IPS-11a (cell line): ENCODE data around the gene ATP5F1E.
"Not testable (repeated sequence)": the region's sequence is repeated elsewhere in the genome, so short reads cannot be mapped to it uniquely, and the experiment has no call there.

ENCODE experiments used
- H3K4me3 ChIP-seq: one replicate; pipeline ENCODE4 v1.5.1; 2013; ENCODE audit warnings: low read depth, low read length, control low read depth

ATP5F1E gene

GRCh38 chr20:59022754-59023153 lies 9.4 kb downstream of the ATP5F1E start:
- H3K4me3 ChIP-seq, result no peak overlapping the region

DNA sequence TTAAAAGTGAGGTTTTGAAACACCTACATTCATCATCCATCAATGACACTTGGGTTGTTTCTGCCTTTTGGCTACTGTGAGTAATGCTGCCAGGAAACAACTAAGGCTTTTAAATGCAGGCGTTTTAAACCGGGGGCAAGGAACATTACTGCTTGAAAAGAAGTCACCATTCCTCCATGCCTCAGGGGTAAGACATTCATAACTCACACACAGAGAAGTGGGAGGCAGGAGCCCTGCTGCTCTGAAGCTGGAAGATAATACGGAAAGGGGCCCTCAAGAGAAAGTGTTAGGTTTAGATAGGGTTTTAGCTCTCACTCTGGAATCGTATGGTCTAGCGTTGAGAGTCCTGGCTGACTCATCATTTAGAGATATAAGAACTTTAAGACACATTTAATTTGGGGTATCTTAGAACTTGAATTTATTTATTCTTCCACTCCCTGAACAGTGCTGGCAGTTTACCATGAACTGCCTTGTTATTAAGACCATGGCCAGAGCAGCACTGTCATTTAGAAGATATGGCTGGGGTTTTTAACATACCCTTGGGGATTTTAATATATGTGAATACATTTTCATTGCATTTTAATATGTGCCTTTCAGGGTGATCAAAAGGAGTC lies 11.1 kb downstream of the ATP5F1E start:
- H3K4me3 ChIP-seq, result no peak overlapping the region

DNA sequence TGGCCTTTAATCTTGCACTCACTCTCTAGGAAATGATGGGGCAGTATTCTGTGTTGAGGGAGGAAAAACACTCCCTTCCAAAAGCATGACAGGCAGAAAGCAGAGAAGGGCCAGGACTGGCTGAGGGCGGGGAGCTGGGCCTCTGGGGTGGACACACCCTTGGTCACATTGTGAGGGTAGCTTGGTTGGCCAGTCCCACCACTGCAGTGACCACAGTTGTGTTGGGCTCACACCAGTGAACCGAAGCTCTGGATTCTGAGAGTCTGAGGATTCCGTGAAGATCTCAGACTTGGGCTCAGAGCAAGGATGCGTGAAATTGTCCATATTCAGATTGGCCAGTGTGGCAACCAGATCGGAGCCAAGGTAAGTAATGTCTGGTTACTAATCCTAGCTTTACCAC lies 12.9 kb downstream of the ATP5F1E start, which contains the start of gene TUBB1:
TSS of gene TUBB1 (plus strand) at position 213 of the 400 bp plus-strand sequence. CDS start at position 307, 94 bp downstream.
- H3K4me3 ChIP-seq, result no peak within 1 kb of the TSS

DNA sequence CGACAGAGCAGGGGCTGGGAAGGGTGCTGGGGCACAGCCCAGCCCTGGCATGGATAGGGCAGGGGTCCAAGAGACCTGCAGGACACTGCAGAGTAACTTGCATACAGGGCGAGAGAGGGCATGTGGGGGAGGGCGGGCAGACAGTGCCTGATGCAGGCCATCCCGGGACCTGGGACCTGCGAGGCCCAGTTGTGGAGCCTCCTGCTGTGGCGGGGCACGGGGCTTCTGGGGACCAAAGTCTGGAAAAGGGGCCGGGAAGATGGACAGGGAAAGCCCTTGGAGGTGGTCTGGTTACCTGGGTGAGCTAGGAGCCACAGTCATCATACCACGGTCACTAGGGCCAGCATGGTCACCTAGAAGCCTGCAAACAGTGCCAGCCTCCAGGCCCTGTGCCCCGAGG lies 13.3 kb downstream of the ATP5F1E start:
- H3K4me3 ChIP-seq, result no peak overlapping the region

DNA sequence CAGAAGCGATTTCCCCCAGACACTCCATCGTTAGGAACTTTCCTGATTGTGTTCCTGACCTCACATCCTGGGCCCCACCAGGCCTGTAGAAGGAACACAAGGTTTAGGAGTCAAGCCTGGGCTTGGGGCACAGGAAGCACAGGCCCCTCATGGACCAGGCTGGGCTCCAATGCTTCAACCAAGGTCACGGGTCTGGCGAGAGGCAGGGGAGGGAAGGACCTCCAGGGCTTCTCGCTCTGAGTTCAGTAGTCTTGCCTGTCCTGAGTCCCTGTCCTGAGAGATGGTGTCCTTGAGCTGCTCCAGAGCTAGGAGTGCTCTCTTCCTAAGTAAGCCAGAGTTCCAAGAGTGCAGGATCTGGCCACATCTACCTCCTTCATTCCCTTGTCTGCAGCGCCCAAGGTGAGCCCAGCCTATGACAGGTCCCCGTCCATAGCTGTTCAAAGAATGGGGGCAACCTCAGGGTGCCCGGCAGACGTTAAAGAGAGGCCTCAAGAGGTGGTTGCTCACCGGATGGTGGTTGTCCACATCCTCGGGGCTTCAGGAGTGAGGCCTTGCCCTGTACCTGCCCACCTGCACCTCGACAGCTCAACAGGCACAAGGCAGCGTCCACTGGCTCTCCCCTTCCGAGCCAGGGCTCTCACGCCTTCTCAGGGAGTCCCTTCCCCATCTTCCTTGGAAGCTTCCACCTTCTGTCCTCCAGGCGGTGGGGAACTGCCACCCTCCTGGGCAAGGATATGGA lies 14.5 kb downstream of the ATP5F1E start:
- H3K4me3 ChIP-seq, result no peak overlapping the region

DNA sequence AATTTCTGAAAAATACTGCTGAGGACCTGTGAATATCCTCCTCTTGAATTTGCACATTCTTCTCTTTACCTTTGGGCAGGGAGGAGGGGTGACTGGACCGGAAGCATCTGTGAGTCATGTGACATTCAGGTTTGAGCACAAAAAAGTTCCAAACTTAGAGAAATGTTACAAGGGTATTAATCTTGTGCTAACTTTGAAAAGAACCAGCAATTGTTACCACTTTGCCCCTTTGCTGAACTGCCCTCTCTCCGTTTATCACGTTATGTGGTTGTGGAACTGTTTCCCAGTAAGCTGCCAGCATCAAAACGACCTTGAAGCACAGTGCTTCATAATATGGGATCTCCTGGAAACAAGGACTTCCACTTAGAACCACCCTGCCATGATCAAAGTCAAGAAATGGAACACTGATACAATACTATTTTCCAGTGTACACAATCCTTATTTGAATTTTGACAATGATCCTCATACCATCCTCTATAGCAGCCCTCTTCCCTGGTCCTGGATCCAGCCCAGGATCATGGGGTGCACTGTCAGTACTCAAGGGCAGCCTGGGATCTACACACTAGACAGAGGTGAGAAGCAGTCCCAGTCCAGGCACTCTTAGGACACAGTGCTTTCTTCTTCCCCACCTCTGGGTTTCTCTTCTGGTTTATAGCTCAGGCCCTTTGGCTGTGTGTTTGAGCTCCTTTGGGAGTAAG lies 15.2 kb downstream of the ATP5F1E start:
- no peak overlapping the region for H3K4me3 ChIP-seq

- no peak overlapping the region for H3K4me3 ChIP-seq
Measured at GRCh38 chr20:59015812-59016711, 16.1 kb downstream of the ATP5F1E start.

DNA sequence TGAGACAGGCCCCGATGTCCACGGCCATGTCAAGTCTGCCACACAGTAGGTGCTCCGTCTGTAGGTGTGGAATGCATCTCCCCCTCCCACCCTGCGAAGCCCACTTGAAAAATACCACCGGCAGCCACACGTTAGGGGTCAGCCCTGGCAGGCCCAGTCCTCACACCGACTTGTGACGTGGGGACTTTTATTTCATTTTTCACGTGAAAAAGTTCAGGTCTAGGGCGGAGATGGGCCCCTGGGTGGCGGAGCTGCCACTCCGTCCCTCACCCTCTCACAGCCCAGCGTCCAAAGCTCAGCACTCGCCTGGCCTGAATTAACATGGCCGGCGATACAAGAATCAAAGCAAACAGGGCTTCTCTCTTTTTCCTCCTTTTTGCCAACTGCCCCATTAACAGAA lies 16.7 kb downstream of the ATP5F1E start:
- no peak overlapping the region for H3K4me3 ChIP-seq

GRCh38 chr20:59014680-59015389 lies 17.3 kb downstream of the ATP5F1E start:
- no peak overlapping the region for H3K4me3 ChIP-seq

DNA sequence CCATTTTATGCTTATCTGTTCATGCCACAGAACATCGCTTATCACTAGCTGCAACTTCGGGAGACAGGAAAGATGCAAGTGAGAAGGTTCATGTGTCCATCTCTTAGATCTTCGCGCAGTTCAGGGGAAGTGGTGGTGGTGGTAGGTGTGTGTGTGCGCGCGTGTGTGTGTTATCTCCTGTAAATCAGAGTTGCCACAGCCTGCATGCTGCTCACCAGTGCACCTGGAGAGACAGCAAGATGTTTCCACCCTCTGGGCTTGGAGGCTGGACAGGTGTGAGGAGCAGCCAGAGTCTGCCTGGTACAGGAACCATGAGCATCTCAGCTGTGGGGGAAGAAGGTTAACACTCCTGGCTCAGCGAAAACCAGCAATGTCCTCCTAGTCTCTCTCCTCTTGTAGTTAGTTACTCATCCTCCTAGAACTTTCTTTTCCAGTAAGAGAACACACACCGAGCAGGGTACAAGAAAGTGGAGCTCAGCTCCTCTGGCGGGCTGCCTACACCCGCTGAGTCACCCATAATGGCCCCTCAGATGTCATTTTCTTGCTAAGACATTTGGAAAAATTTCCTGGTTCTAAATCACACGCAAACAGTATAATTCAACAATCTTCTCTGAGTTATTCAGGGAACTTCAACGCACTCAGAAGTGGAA lies 18.1 kb downstream of the ATP5F1E start:
- no peak overlapping the region for H3K4me3 ChIP-seq

DNA sequence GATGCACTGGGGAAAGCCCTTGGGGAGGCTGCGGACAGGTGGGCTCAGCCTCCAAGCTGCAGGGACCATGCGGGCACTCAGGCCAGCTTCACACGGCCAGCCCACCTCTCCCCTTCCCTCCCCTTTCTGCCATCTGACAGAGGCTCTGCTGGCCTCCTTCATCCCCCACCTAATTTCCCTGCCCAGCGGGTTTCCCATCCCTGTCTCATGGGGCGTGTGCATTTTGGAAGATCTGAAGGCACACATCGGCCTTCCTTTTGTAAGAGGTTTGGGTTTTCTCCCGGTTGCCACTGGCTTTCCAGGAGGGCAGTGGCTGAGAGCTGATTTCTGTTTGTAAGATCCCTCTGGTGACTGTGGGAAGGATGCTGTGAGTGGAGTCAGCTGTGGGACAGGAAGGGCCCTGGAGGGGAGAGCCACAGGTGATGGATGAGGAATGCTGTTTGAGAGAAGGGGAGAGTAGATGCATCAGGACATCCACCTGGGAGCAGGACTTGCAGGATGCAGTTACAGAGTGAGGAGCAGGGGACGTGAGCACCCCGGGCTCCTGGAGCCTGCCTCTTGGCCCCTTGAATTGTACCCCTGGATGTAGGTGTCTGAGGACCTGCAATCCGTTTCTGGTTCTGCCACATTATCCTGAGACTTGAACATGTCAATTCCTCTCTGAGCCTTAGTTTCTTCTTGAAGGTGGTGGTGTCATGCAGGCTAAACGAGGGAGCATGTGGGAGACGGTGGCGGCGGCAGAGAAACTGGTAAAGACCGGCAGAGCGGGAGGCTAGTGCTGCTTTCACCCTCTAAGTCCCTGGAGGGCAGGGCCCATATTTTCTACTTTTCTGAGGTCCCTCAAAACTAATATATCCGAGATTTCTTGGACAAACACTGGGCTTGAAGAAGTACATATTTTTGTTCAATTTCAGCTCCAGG lies 18.8 kb downstream of the ATP5F1E start:
- no peak overlapping the region for H3K4me3 ChIP-seq

DNA sequence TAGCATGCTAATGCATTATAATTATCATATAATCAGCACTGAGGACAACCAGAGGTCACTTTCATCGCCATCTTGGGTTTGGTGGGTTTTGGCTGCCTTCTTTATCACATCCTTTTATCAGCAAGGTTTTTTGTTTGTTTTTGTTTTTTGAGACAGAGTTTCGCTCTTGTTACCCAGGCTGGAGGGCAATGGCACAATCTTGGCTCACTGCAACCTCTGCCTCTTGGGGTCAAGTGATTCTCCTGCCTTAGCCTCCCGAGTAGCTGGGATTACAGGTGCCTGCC lies 20.3 kb downstream of the ATP5F1E start:
- H3K4me3 ChIP-seq, result not testable (repeated sequence)

- H3K4me3 ChIP-seq, result no peak overlapping the region
Measured at GRCh38 chr20:59010995-59011873, 20.9 kb downstream of the ATP5F1E start.

DNA sequence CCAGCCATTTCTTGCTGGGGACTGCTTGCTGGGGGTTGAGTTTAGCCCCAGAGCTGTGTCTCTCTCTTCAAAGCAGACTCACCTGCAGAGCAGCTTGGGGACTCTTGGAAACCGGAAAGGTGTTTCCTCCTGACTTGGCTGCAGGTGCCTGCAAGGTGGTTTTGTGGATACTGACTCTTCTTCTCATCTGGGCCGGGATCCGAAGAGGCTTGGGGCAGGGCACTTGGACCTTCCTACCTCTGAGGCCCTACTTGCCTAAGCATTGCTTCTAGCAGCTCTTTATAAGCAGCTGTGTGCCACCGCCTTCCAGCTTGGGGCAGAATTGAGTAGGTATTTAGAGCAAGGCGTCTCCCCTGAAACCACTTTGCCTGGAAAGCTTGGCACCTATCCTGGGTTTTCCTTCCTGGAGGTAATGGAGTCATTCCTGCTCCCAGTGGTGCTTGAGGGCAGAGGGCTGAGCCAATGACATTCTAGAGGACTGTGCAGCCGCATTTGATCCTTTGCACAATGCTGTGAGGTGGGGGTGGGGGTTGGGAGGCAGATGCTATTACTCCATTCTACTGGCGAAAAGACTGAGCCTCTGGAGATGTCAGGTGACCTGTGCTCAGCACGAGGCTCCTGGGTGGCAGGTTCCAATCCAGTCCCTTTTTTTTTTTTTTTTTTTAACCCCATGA lies 21.7 kb downstream of the ATP5F1E start:
- no peak overlapping the region for H3K4me3 ChIP-seq

DNA sequence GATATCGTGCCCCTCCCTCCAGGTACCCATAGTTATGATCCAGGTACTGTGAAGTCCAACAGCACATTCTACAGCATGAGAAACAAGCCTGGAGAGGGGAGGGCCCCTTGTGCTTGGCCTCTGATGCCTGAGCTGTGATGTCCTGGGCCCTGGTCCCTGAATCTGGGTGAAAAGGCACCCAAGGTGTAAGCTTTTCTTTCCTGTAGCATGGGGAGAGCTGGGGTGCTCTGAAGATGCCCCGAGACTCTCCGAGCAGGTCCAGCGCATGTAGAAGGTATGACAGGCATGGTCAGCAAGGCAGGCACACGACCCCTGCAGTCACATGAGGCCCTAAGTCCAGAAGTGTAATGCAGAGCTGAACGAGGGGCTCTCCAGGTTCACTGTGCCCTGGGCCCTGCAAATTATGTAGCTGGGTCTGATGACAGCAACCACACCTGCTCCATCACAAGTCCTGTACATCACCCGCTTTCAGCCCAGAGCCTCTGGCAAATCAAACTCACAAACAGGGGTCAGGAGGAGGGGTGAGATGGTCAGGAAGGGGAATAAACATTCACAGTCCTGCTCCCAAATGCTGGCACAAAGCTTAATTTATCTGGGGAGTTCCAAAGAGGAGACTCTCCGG lies 23.3 kb downstream of the ATP5F1E start:
- H3K4me3 ChIP-seq, result no peak overlapping the region

- no peak overlapping the region for H3K4me3 ChIP-seq
Measured at GRCh38 chr20:59007665-59008511, 24.2 kb downstream of the ATP5F1E start.
